WTC11 (cell line): ENCODE results near the gene GSK3B. TPM values are rescaled to one million over a fixed set of nuclear protein-coding genes. Genes with fewer than 3 reads are reported as not detected.

Experiments used
- ATAC-seq: fragments of 200-7000 bp; cut with Tn5 transposase; 2 replicates; pipeline ENCODE4 v1.10.0; 2021; ENCODE audit warnings: mild to moderate bottlenecking, moderate library complexity
- CTCF ChIA-PET: fragments of 300-600 bp; sonication (Branson Sonifier 250); formaldehyde crosslinking; loops from one replicate; lab custom pipeline; 2021; ENCODE audit warnings: antibody characterized with exemption; lab: Charles Lee
- POLR2A ChIA-PET: fragments of 350-600 bp; sonication (Branson Sonifier 250); formaldehyde crosslinking; loops from one replicate; lab custom pipeline; 2021; ENCODE audit warnings: antibody characterized with exemption; lab: Charles Lee
- DNase-seq: peaks from one replicate; pipeline ENCODE4 v3.0.0; 2021; ENCODE audit warnings: low spot score
- H3K27ac Mint-ChIP-seq: 2 replicates; pipeline ENCODE4 v1.8.0; 2021; ENCODE audit warnings: mixed read lengths
- H3K27me3 Mint-ChIP-seq: 2 replicates; pipeline ENCODE4 v1.8.0; 2021; ENCODE audit warnings: low read depth, mild to moderate bottlenecking, moderate library complexity, mixed read lengths
- H3K36me3 Mint-ChIP-seq: 2 replicates; pipeline ENCODE4 v1.8.0; 2021; ENCODE audit warnings: mixed read lengths
- H3K4me1 Mint-ChIP-seq: 2 replicates; pipeline ENCODE4 v1.8.0; 2022; ENCODE audit warnings: mixed read lengths
- H3K4me3 Mint-ChIP-seq: 2 replicates; pipeline ENCODE4 v1.8.0; 2021; ENCODE audit warnings: mild to moderate bottlenecking, moderate library complexity, mixed read lengths
- H3K9me3 Mint-ChIP-seq: 2 replicates; pipeline ENCODE4 v1.8.0; 2021; ENCODE audit warnings: mixed read lengths
- ATF2 ChIP-seq: sonication (generic); formaldehyde crosslinking; IDR thresholded peaks from 2 replicates; pipeline ENCODE4 v1.8.1; 2022; ENCODE audit warnings: low read depth, missing genetic modification reagents, borderline replicate concordance
- ATF6 ChIP-seq: sonication (generic); formaldehyde crosslinking; IDR thresholded peaks from 2 replicates; pipeline ENCODE4 v1.8.1; 2023; ENCODE audit warnings: mild to moderate bottlenecking, missing genetic modification reagents
- CTCF ChIP-seq: fragments of 200-600 bp; IDR thresholded peaks from 2 replicates; pipeline ENCODE4 v1.8.0; 2022; ENCODE audit warnings: antibody characterized with exemption
- FOXJ3 ChIP-seq: sonication (generic); formaldehyde crosslinking; IDR thresholded peaks from 2 replicates; pipeline ENCODE4 v1.9.0; 2021; ENCODE audit warnings: missing genetic modification reagents, mild to moderate bottlenecking, borderline replicate concordance
- FOXK1 ChIP-seq: sonication (generic); formaldehyde crosslinking; IDR thresholded peaks from 2 replicates; pipeline ENCODE4 v1.8.0; 2022; ENCODE audit warnings: mild to moderate bottlenecking, moderate library complexity, missing genetic modification reagents
- GABPB1 ChIP-seq: sonication (generic); formaldehyde crosslinking; IDR thresholded peaks from 2 replicates; pipeline ENCODE4 v1.8.1; 2023; ENCODE audit warnings: mild to moderate bottlenecking, missing genetic modification reagents
- HMGA2 ChIP-seq: fragments of 250-450 bp; sonication (Bioruptor Pico); IDR thresholded peaks from 2 replicates; pipeline ENCODE4 v1.4.0; 2021; ENCODE audit warnings: mild to moderate bottlenecking, moderate library complexity
- NFE2L1 ChIP-seq: sonication (generic); formaldehyde crosslinking; IDR thresholded peaks from 2 replicates; pipeline ENCODE4 v1.8.1; 2023; ENCODE audit warnings: missing genetic modification reagents
- NR1H2 ChIP-seq: sonication (generic); formaldehyde crosslinking; IDR thresholded peaks from 2 replicates; pipeline ENCODE4 v1.9.0; 2021; ENCODE audit warnings: mild to moderate bottlenecking, moderate library complexity, missing genetic modification reagents
- NR2C2 ChIP-seq: sonication (generic); formaldehyde crosslinking; IDR thresholded peaks from 2 replicates; pipeline ENCODE4 v1.8.0; 2022; ENCODE audit warnings: mild to moderate bottlenecking, missing genetic modification reagents
- RELA ChIP-seq: sonication (generic); formaldehyde crosslinking; IDR thresholded peaks from 2 replicates; pipeline ENCODE4 v1.8.1; 2022; ENCODE audit warnings: missing genetic modification reagents, mild to moderate bottlenecking, borderline replicate concordance
- SP1 ChIP-seq: sonication (generic); formaldehyde crosslinking; conservative IDR thresholded peaks from 2 replicates; pipeline ENCODE4 v1.8.1; 2022; ENCODE audit warnings: missing genetic modification reagents
- STAT6 ChIP-seq: sonication (generic); formaldehyde crosslinking; conservative IDR thresholded peaks from 2 replicates; pipeline ENCODE4 v1.8.1; 2023; ENCODE audit warnings: mild to moderate bottlenecking, low read depth, missing genetic modification reagents, moderate library complexity
- TCF7 ChIP-seq: sonication (generic); formaldehyde crosslinking; IDR thresholded peaks from 2 replicates; pipeline ENCODE4 v1.8.0; 2022; ENCODE audit warnings: mild to moderate bottlenecking, low read depth, missing genetic modification reagents, moderate library complexity
- TP53 ChIP-seq: sonication (generic); formaldehyde crosslinking; IDR thresholded peaks from 2 replicates; pipeline ENCODE4 v1.8.1; 2023; ENCODE audit warnings: mild to moderate bottlenecking, missing genetic modification reagents
- USF2 ChIP-seq: sonication (generic); formaldehyde crosslinking; IDR thresholded peaks from 2 replicates; pipeline ENCODE4 v1.8.1; 2023; ENCODE audit warnings: mild to moderate bottlenecking, missing genetic modification reagents, moderate library complexity
- ZMAT4 ChIP-seq: fragments of 250-450 bp; sonication (Bioruptor Pico); IDR thresholded peaks from 2 replicates; pipeline ENCODE4 v1.9.0; 2021; ENCODE audit warnings: mild to moderate bottlenecking
- ZNF121 ChIP-seq: sonication (generic); formaldehyde crosslinking; IDR thresholded peaks from 2 replicates; pipeline ENCODE4 v1.8.0; 2023; ENCODE audit warnings: missing genetic modification reagents
- ZNF263 ChIP-seq: sonication (generic); formaldehyde crosslinking; IDR thresholded peaks from 2 replicates; pipeline ENCODE4 v1.8.1; 2022; ENCODE audit warnings: low read depth, mild to moderate bottlenecking, moderate library complexity, missing genetic modification reagents
- ZNF423 ChIP-seq: fragments of 250-450 bp; sonication (Bioruptor Pico); IDR thresholded peaks from 2 replicates; pipeline ENCODE4 v2.1.2; 2022; ENCODE audit warnings: mild to moderate bottlenecking, moderate library complexity
- ZNF671 ChIP-seq: fragments of 250-450 bp; sonication (Bioruptor Pico); IDR thresholded peaks from 2 replicates; pipeline ENCODE4 v1.8.0; 2021; ENCODE audit warnings: mild to moderate bottlenecking
- total RNA-seq: library from RNA; stranded (reverse); gene quantifications from 3 replicates; pipeline ENCODE4 v1.2.3, GENCODE V29; 2021

The GSK3B gene
- total RNA-seq, 1 experiment from 2014 or later: 48.9 TPM

GRCh38 chr3:119794971-119795612 is 299.2 kb downstream of the GSK3B start:
- Mint-ChIP-seq H3K36me3 (no peaks in the 10 kb centered on the region), H3K9me3 (peaks cover 7% of the 10 kb centered on the region), H3K27me3 (no peaks in the 10 kb centered on the region), H3K4me1 (peaks cover 12% of the 10 kb centered on the region), H3K27ac (peak overlapping the region; percentile 62; the same call in 1 of the 2 replicates), H3K4me3 (no peak overlapping the region)
- DNase-seq: peak; percentile 35
- ATAC-seq: peak; percentile 98
- CTCF ChIA-PET: interaction anchor here (1.1 kb wide), 1 partner anchor 20 kb away, joined by 3 read pairs; no protein-coding TSS in a partner anchor
- TF ChIP-seq NFE2L1 (CRISPR knock-in tag) (0 out of 2 replicates have a peak, but pooled peaks have one; percentile 47), ZNF263 (CRISPR knock-in tag) (no peak)
- POLR2A ChIA-PET: no interaction called here

GRCh38 chr3:119794401-119794800 is 299.8 kb downstream of the GSK3B start:
- no peaks in the 10 kb centered on the region for H3K27me3 Mint-ChIP-seq
- ChIA-PET CTCF (interaction anchor here (1.1 kb wide), 1 partner anchor 19 kb away, joined by 3 read pairs; no protein-coding TSS in a partner anchor), POLR2A (no interaction called here)
- ATAC-seq (no peak), DNase-seq (no peak)
- peaks cover 10% of the 10 kb centered on the region for H3K9me3 Mint-ChIP-seq
- no peak overlapping the region for H3K27ac Mint-ChIP-seq
- H3K4me1 Mint-ChIP-seq: peaks cover 12% of the 10 kb centered on the region
- no peaks in the 10 kb centered on the region for H3K36me3 Mint-ChIP-seq
- H3K4me3 Mint-ChIP-seq: no peak overlapping the region
- no peak for TF ChIP-seq TP53 (CRISPR knock-in tag)
- TF ChIP-seq ZMAT4 (CRISPR knock-in tag): no peak
- TF ChIP-seq USF2 (CRISPR knock-in tag): no peak
- TF ChIP-seq ZNF671 (CRISPR knock-in tag): no peak
- no peak for TF ChIP-seq ATF6 (CRISPR knock-in tag)
- no peak for TF ChIP-seq NR1H2 (CRISPR knock-in tag)
- no peak for TF ChIP-seq CTCF
- TF ChIP-seq TCF7 (CRISPR knock-in tag): no peak

GRCh38 chr3:119792270-119792669 is 302.0 kb downstream of the GSK3B start:
- TF ChIP-seq RELA (CRISPR knock-in tag) (no peak), STAT6 (no peak), ZNF423 (CRISPR knock-in tag) (no peak), ZNF121 (CRISPR knock-in tag) (no peak), SP1 (no peak), HMGA2 (CRISPR knock-in tag) (no peak), ZNF263 (CRISPR knock-in tag) (no peak), FOXK1 (CRISPR knock-in tag) (no peak), ATF2 (CRISPR knock-in tag) (no peak), GABPB1 (CRISPR knock-in tag) (no peak), FOXJ3 (CRISPR knock-in tag) (no peak), NR2C2 (CRISPR knock-in tag) (no peak)
- Mint-ChIP-seq H3K27ac (no peak overlapping the region), H3K27me3 (no peaks in the 10 kb centered on the region), H3K4me3 (no peak overlapping the region), H3K9me3 (peaks cover 14% of the 10 kb centered on the region), H3K4me1 (peaks cover 12% of the 10 kb centered on the region), H3K36me3 (no peaks in the 10 kb centered on the region)
- POLR2A ChIA-PET: no interaction called here
- ATAC-seq (no peak), DNase-seq (no peak)
- CTCF ChIA-PET: no interaction called here
